ENCODE measurements around the gene NGEF.
"Not testable (repeated sequence)": the region's sequence is repeated elsewhere in the genome, so short reads cannot be mapped to it uniquely, and the experiment has no call there.

Gene NGEF

GRCh38 chr2:232866104-232866503 lies 147.0 kb downstream of the NGEF start:
- DNase-seq, result no peak

GRCh38 chr2:232865165-232865564 lies 147.9 kb downstream of the NGEF start:
- DNase-seq, result no peak

GRCh38 chr2:232863996-232864395 lies 149.1 kb downstream of the NGEF start:
- DNase-seq, result no peak

GRCh38 chr2:232861353-232861752 lies 151.7 kb downstream of the NGEF start:
- no peak for DNase-seq

GRCh38 chr2:232860593-232861241 lies 152.3 kb downstream of the NGEF start:
- no peak for DNase-seq

GRCh38 chr2:232859385-232859916 lies 153.6 kb downstream of the NGEF start:
- no peak for DNase-seq

- no peak for DNase-seq
These were observed 155.9 kb downstream of the NGEF start for GRCh38 chr2:232857158-232857563.

GRCh38 chr2:232854082-232854481 lies 159.0 kb downstream of the NGEF start:
- DNase-seq, result no peak

GRCh38 chr2:232852676-232853075 lies 160.4 kb downstream of the NGEF start:
- DNase-seq, result no peak

GRCh38 chr2:232852081-232852480 lies 161.0 kb downstream of the NGEF start:
- not testable (repeated sequence) for DNase-seq

- DNase-seq, result no peak
These were observed 163.0 kb downstream of the NGEF start for GRCh38 chr2:232850039-232850438.

- DNase-seq, result no peak
These were observed 167.0 kb downstream of the NGEF start for GRCh38 chr2:232846055-232846454.

GRCh38 chr2:232843834-232844233 lies 169.2 kb downstream of the NGEF start:
- no peak for DNase-seq

- no peak for DNase-seq
These were observed 170.4 kb downstream of the NGEF start for GRCh38 chr2:232842689-232843088.

GRCh38 chr2:232839411-232840079 lies 173.5 kb downstream of the NGEF start:
- peak; percentile 73 for DNase-seq

GRCh38 chr2:232838406-232838874 lies 174.6 kb downstream of the NGEF start:
- no peak for DNase-seq

GRCh38 chr2:232836934-232837333 lies 176.1 kb downstream of the NGEF start:
- no peak for DNase-seq

GRCh38 chr2:232835687-232836208 lies 177.3 kb downstream of the NGEF start:
- DNase-seq, result no peak

GRCh38 chr2:232833830-232834229 lies 179.2 kb downstream of the NGEF start:
- DNase-seq, result no peak

- no peak for DNase-seq
These were observed 181.6 kb downstream of the NGEF start for GRCh38 chr2:232831496-232831895.

- no peak for DNase-seq
These were observed 183.1 kb downstream of the NGEF start for GRCh38 chr2:232829988-232830387.
